ENCODE results near the gene SLX9. TPM values are rescaled to one million over a fixed set of nuclear protein-coding genes. Genes with fewer than 3 reads are reported as not detected.

Gene SLX9
- polyA plus RNA-seq, 12 donors: 12.8 to 34.5 (median 15.4) TPM; not detected in 1

DNA sequence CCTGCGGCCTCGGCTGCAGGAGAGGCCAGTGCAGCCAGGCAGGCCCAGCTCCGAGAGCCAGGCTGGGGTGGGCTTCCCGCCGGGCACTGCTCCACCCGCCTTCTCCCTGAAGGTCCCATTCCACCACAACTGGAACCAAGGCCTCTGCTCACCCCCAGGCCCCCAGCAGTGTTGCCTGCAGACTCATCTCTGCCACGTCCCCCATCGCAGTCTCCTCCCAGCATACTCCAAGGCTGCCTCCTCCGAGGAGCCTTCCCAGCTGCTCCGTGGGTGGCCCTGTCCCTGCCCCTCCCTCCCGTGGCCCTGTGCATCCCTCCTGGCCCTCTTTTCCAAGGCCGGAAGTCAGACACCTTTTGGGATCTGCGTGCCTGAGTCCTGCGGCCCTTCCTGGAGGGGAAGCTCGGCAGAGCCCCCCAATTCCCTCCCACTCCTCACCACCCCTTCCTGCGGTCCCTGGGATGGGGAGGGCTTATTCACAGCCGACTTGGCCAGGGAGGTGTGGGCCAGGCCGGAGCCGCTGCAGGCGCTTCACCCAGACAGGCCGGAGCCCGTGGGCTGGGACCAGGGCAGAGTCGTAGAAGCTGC is 47.6 kb downstream of the SLX9 start:
- no peak for DNase-seq

GRCh38 chr21:44987886-44988606 is 48.2 kb downstream of the SLX9 start:
- no peak for DNase-seq

- DNase-seq: no peak
These were observed 49.0 kb downstream of the SLX9 start for GRCh38 chr21:44988607-44989536.

GRCh38 chr21:44989537-44989886 is 49.7 kb downstream of the SLX9 start:
- no peak for DNase-seq

DNA sequence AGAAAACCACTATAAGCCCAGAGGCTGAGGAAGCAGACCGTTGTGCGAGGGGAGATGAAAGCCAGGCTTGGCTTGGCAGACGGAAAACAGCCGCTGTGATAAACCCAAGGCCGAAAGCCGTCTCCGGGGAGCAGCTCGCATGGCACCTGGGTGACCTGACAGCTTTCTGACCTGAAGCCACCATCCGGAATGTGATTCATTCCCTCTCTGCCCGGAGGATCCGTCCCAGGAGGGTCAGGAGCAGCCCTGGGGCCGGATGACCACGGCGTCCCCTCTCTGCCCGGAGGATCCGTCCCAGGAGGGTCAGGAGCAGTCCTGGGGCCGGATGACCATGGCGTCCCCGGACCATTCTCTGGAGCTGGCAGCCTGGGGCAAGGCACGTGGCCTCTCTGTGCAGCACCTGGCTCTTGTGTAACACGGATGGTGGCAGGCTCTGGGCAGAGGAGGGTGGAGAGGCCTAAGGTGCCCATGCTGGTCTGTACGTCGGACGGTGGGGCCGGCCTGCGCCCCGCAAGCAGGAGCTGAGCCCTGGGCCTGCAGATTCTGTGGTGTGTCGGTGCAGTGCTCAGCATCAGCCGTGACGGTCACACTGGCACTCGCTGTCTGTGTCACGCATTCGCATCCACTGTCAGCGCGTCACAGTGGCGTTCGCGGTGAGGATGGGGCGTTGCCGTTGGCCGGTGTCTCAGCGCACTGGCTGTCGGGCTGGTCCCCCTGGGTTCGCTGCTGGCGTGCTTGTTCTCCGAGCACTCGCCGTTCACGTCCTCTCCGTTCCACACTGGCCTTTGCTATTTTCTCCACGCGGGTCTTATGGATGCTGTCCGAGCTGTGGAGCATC is 50.3 kb downstream of the SLX9 start:
- no peak for DNase-seq

DNA sequence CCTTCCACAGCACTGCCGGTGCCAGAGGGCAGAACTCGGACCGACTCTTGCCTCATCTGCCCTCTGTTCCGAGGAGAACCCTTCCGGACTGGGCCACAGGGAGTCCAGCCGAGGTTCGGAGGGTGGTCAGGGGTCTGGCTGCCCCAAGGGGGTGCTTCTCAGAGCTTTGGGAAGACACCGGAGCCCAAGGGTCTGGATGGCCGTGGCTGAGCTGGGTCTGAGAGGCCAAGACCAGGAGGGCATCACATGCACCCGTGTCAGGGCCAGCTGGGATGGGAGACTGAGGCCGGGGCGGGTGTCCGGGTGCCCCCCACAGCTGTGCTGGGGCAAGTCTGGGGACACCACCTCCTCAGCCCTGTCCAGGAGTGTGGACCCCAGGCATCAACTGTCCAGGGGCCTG is 51.1 kb downstream of the SLX9 start:
- no peak for DNase-seq

DNA sequence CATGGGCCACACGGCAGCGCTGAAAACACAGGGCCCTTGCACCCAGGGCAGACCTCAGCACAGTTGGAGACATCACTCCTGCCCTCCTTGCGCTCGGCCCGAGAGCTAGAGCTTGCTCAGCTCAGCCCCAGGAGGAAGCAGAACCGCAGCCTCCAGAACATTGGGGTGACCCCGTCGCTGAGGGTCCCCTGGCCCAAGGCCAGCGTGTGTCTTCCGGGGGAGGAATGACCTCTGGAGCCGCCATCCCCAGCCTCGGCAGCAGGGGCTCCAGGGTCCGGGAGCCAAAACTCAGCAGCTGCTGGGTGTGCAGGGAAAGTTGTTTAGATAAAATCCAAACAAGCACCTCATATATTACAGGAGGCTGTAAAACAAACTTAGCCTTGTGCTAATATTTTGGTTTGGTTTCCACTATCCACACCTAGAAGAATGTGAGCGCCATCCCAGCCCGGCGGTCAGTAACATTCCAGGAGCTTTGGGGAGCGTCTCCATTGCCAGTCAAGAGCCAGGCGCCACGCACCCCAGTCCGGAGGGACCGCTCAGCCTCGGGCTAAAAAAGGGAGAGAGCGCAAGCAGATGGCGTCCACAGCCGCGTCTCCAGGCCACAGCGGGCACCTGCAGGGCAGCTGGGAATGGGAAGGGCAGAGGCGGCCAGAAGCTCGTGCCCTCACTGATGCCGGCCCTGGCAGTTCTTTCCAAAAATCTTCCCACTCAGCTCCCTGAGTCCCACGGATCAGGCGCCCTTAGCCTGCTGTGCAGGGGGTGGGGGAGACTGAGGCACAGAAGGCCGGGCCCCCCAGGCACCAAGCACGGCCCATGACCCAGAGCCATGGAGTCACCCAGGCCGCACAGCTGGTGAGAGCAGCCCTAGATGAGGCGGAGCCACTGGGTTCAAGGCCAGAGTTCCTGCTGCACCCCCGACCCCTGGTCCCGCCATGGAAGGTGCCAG is 52.0 kb downstream of the SLX9 start:
- DNase-seq: no peak

DNA sequence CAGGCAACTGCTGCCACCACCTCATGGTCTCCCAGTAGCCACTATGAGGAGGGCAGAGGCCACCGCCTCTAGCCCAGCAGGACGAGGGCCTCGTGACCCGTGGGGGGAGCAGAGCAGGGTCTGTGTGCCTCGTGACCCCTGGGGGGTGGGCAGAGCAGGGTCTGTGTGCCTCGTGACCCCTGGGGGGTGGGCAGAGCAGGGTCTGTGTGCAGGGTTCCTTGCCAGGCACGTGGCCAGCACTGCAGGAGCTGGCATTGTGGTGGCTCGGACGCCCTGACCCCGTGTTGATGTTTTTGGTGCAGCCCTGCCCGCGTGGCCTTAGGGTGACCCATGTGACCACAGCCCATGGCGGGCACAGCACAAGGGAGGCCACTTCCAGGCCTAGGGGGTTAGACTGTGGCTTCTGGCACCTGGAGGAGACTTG is 52.8 kb downstream of the SLX9 start:
- no peak for DNase-seq

DNA sequence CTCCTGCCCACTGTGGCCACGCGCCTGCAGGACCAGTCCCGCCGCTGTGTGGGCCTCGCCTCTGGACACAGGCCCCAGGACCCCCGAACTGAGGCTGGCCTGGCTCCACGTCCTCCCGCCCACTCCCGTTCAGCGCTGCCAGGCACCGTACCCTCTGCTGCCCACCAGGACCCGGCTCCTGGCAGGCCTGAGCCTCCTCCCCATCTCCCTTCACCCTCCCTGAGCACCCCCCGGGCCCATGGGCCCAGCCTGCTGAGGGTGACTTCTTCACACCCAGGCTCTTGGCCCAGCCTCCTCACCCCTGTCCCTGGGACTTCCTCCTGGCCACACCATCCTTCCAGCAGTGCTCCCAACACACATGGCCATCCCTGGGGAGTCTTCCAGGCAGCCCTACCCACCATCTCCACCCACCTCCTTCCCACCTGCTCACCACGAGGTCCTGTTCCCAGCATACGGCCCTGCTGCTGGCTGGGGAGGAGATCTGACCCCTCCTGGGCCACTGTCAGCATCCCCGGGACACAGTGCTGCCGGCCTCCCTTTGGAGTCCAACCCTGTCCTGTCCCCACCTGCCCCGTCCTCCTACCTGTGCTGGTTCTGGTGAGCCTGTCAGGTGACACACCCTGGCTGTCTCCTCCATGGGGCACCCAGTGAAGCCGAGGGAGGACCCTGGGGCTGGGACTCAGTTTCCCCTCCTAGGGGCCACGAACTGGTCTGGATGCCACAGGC is 53.7 kb downstream of the SLX9 start:
- DNase-seq: no peak

GRCh38 chr21:44994047-44994694 is 54.3 kb downstream of the SLX9 start:
- DNase-seq: peak; percentile 93

GRCh38 chr21:44994695-44995342 is 55.0 kb downstream of the SLX9 start:
- peak; percentile 67 for DNase-seq

DNA sequence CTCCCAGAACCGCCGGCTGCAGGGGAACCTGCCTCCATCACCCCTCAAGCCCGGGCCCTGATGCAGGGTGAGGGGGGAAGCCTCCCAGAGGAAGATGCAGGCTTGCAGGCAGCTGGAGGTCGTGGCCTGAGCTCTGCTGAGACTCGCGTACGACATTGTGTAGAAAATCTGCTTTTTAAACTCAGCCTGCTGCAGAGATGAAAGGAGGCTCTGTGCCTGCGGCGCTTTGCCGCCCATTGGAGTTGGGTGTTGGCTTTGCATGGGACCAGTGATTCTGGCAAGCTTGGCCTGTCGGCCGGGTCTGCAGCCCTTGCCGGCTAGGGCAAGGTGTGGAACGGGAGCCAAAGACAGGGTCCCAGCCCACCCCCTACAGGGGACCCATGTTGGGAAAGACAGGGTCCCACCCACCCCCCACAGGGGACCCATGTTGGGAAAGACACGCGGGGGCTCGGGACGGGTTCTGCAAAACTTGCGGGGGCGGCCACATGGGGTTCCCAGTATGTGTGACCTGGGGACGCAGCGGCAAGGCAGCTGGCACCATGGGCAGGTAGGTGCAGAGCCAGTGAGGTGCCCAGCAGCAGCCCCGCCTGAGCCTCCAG is 55.6 kb downstream of the SLX9 start:
- no peak for DNase-seq

DNA sequence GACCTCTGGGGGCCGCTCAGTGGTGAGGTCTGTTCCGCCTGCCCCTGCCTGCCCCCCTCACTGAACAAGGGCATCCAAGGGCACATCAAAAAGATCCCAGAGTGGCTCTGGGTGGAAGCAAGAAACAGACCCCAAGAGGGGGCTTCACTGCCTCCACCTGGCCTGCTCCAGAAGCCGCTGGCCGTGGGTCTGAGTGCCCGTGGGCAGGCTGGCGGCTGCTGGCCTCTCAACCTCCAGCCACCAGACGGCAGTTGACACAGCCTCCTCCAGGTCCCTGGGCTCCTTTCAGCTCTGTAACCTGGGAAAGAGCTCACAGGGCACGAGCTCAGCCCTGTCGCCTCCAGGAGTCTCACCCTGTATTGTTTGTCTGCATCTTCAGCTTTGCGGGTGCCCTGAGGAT is 56.3 kb downstream of the SLX9 start:
- DNase-seq: no peak

- DNase-seq: no peak
These were observed 56.7 kb downstream of the SLX9 start for GRCh38 chr21:44996501-44996921.

GRCh38 chr21:44996983-44997936 is 57.4 kb downstream of the SLX9 start:
- DNase-seq: no peak

DNA sequence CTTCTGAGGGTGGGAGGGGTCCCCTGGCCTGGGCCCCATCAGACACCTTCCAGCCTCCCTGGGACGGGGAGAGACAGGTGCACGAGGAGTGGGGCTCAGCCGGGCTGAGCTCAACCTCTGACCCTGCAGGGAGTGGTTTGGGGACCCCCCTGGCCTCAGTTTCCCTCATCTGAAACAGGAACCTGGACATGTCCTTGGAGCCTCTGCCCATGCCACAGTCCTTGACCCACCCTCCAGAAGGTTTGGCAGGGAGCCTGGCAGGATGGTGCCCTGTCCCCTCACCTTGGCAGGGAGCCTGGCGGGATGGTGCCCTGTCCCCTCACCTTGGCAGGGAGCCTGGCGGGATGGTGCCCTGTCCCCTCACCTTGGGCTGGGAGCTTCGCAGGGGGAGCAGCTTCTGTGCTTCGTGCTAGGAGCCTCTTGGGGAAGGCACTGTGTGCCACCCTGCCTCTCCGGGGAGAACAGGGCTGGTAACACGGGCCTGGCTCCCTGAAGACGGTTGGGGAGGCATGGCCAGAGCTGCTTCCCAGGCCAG is 58.3 kb downstream of the SLX9 start:
- DNase-seq: no peak
